SU-DHL-6 (cell line): ENCODE results near the gene DACH1.

Experiments used
- H2AFZ ChIP-seq: fragments of 200-600 bp; sonication (generic); 2 replicates; pipeline ENCODE4 v1.6.1; 2014; ENCODE audit warnings: low read depth, mild to moderate bottlenecking, moderate library complexity, mixed read lengths, antibody characterized with exemption, low read length; ENCODE audit not compliant: severe bottlenecking
- H3F3A ChIP-seq: fragments of 200-600 bp; shearing (Covaris generic); 2 replicates; pipeline ENCODE4 v1.6.0; 2016; ENCODE audit warnings: antibody characterized with exemption, mild to moderate bottlenecking; ENCODE audit not compliant: insufficient read depth
- H3K27ac ChIP-seq: fragments of 200-600 bp; sonication (generic); 2 replicates; pipeline ENCODE4 v1.5.1; 2016; ENCODE audit warnings: low read depth, mild to moderate bottlenecking, low read length, moderate library complexity, mixed read lengths
- H3K27me3 ChIP-seq: fragments of 200-600 bp; sonication (generic), shearing (Covaris generic); 2 replicates; pipeline ENCODE4 v1.6.0; 2014; ENCODE audit warnings: mild to moderate bottlenecking, low read length
- H3K36me3 ChIP-seq: fragments of 200-600 bp; sonication (generic); 2 replicates; pipeline ENCODE4 v1.6.1; 2014; ENCODE audit warnings: mild to moderate bottlenecking, low read length, mixed read lengths
- H3K4me2 ChIP-seq: fragments of 300-600, 200-600 bp; shearing (Covaris generic), sonication (generic); 2 replicates; pipeline ENCODE4 v1.6.0; 2014; ENCODE audit warnings: low read length, low read depth, mild to moderate bottlenecking; ENCODE audit not compliant: poor library complexity, severe bottlenecking
- H3K4me3 ChIP-seq: fragments of 200-600 bp; sonication (generic); 2 replicates; pipeline ENCODE4 v1.5.1; 2014; ENCODE audit warnings: antibody characterized with exemption, low read length, mild to moderate bottlenecking, mixed read lengths; ENCODE audit not compliant: insufficient read depth, poor library complexity, severe bottlenecking
- H3K79me2 ChIP-seq: fragments of 200-600 bp; sonication (generic); 2 replicates; pipeline ENCODE4 v1.6.1; 2014; ENCODE audit warnings: mild to moderate bottlenecking, low read length, moderate library complexity; ENCODE audit not compliant: insufficient read depth
- H3K9ac ChIP-seq: fragments of 200-600 bp; sonication (generic); 2 replicates; pipeline ENCODE4 v1.7.0; 2014; ENCODE audit warnings: mild to moderate bottlenecking, low read length
- H3K9me2 ChIP-seq: fragments of 200-600 bp; sonication (generic); replicated peaks from 2 replicates; pipeline ENCODE4 v1.6.1; 2014; ENCODE audit warnings: low read length; ENCODE audit not compliant: insufficient read depth
- H3K9me3 ChIP-seq: fragments of 200-600 bp; sonication (generic); 2 replicates; pipeline ENCODE4 v1.6.1; 2014; ENCODE audit warnings: low read length, mixed read lengths; ENCODE audit not compliant: insufficient read depth
- H4K20me1 ChIP-seq: fragments of 200-600 bp; sonication (generic); 2 replicates; pipeline ENCODE4 v1.6.1; 2014; ENCODE audit warnings: low read depth, mild to moderate bottlenecking, antibody characterized with exemption, low read length, moderate library complexity, mixed read lengths
- CTCF ChIP-seq: fragments of 200-600 bp; sonication (generic); IDR thresholded peaks from one replicate; pipeline ENCODE4 v1.5.1; 2017; ENCODE audit warnings: antibody characterized with exemption, mild to moderate bottlenecking, low read length, moderate library complexity; ENCODE audit not compliant: insufficient read depth, poor library complexity, severe bottlenecking
- EZH2phosphoT487 ChIP-seq: fragments of 200-600 bp; sonication (generic), shearing (Covaris generic); conservative IDR thresholded peaks from 2 replicates; pipeline ENCODE4 v1.6.1; 2018; ENCODE audit warnings: mild to moderate bottlenecking, antibody characterized with exemption, low read length, moderate library complexity, mixed read lengths

DACH1 gene

GRCh38 chr13:71457645-71458044, 409.4 kb downstream of the DACH1 start:
- H3K9ac ChIP-seq: no peak overlapping the region
- no peak overlapping the region for H2AFZ ChIP-seq
- no peak overlapping the region for H3K4me3 ChIP-seq
- H3K27ac ChIP-seq: no peak overlapping the region
- TF ChIP-seq CTCF: no peak
- H4K20me1 ChIP-seq: no peaks in the 10 kb centered on the region
- no peak overlapping the region for H3K4me2 ChIP-seq
- H3K9me3 ChIP-seq: no peaks in the 10 kb centered on the region
- H3K79me2 ChIP-seq: no peaks in the 10 kb centered on the region
- no peaks in the 10 kb centered on the region for H3K27me3 ChIP-seq
- no peaks in the 10 kb centered on the region for H3F3A ChIP-seq
- no peaks in the 10 kb centered on the region for H3K9me2 ChIP-seq
- H3K36me3 ChIP-seq: no peaks in the 10 kb centered on the region

GRCh38 chr13:71456136-71456535, 410.9 kb downstream of the DACH1 start:
- TF ChIP-seq CTCF (no peak), EZH2phosphoT487 (no peak)
- H2AFZ ChIP-seq: no peak overlapping the region
- no peaks in the 10 kb centered on the region for H3K27me3 ChIP-seq
- no peaks in the 10 kb centered on the region for H3K79me2 ChIP-seq
- H3K4me2 ChIP-seq: no peak overlapping the region
- H4K20me1 ChIP-seq: no peaks in the 10 kb centered on the region
- no peaks in the 10 kb centered on the region for H3K36me3 ChIP-seq
- no peak overlapping the region for H3K4me3 ChIP-seq
- no peaks in the 10 kb centered on the region for H3K9me2 ChIP-seq
- H3K9ac ChIP-seq: no peak overlapping the region
- H3K9me3 ChIP-seq: no peaks in the 10 kb centered on the region
- no peaks in the 10 kb centered on the region for H3F3A ChIP-seq
- H3K27ac ChIP-seq: no peak overlapping the region

- Histone ChIP-seq H3K36me3 (no peaks in the 10 kb centered on the region), H3K27me3 (no peaks in the 10 kb centered on the region), H3K9me2 (no peaks in the 10 kb centered on the region), H3K4me2 (no peak overlapping the region), H2AFZ (no peak overlapping the region), H3K9ac (no peak overlapping the region), H3F3A (no peaks in the 10 kb centered on the region), H3K27ac (no peak overlapping the region), H3K9me3 (no peaks in the 10 kb centered on the region), H3K4me3 (no peak overlapping the region), H3K79me2 (no peaks in the 10 kb centered on the region), H4K20me1 (no peaks in the 10 kb centered on the region)
- no peak for TF ChIP-seq EZH2phosphoT487
- TF ChIP-seq CTCF: no peak
Measured at GRCh38 chr13:71454509-71454908, 412.5 kb downstream of the DACH1 start.
